ENCODE results near the gene MAML2. TPM values are rescaled to one million over a fixed set of nuclear protein-coding genes. Genes with fewer than 3 reads are reported as not detected.
A peak's percentile ranks its signal among the peaks of the same experiment; 100 is the strongest.

Gene MAML2
- total and polyA plus RNA-seq, 2 of the 13 experiments (the other 11 are each of a cell fraction or from before 2014, with no cell fraction given), result 2.3 to 25.9 TPM

- TF ChIP-seq FOSL2 (CRISPR knock-in tag; IDR thresholded peaks at IDR 0.05) (peak; percentile 50; the same call in 1 of the 2 replicates), ZGPAT (CRISPR knock-in tag; IDR thresholded peaks at IDR 0.05) (peak; percentile 78), ZNF331 (CRISPR knock-in tag; IDR thresholded peaks at IDR 0.05) (0 out of 2 replicates have a peak, but pooled peaks have one; percentile 32), TFDP2 (CRISPR knock-in tag; IDR thresholded peaks at IDR 0.05) (peak; percentile 48; the same call in 1 of the 2 replicates), ZNF878 (CRISPR knock-in tag; IDR thresholded peaks at IDR 0.05) (peak; percentile 70; the same call in 1 of the 2 replicates), STAG1 (CRISPR knock-in tag; IDR thresholded peaks at IDR 0.05) (peak; percentile 26; the same call in 1 of the 2 replicates), PHF21A (CRISPR knock-in tag; IDR thresholded peaks at IDR 0.05) (0 out of 2 replicates have a peak, but pooled peaks have one; percentile 38), ETV5 (CRISPR knock-in tag; IDR thresholded peaks at IDR 0.05; ENCODE audit: borderline replicate concordance) (peak; percentile 96), GFI1 (CRISPR knock-in tag; IDR thresholded peaks at IDR 0.05; ENCODE audit: borderline replicate concordance) (0 out of 2 replicates have a peak, but pooled peaks have one; percentile 21), KAT8 (CRISPR knock-in tag; IDR thresholded peaks at IDR 0.05) (peak; percentile 70; the same call in 1 of the 2 replicates), ZMYM4 (CRISPR knock-in tag; IDR thresholded peaks at IDR 0.05) (peak; percentile 86), TFE3 (CRISPR knock-in tag; IDR thresholded peaks at IDR 0.05) (peak; percentile 89), SRY (CRISPR knock-in tag; IDR thresholded peaks at IDR 0.05) (no peak), MEF2D (CRISPR knock-in tag; IDR thresholded peaks at IDR 0.05) (peak; percentile 71; the same call in 1 of the 2 replicates), LCORL (IDR thresholded peaks at IDR 0.05) (no peak), LCORL (CRISPR knock-in tag; IDR thresholded peaks at IDR 0.05) (0 out of 2 replicates have a peak, but pooled peaks have one; percentile 31), CEBPB (IDR thresholded peaks at IDR 0.05; ENCODE audit: borderline replicate concordance, low read depth, low read length) (peak; percentile 42; the same call in 1 of the 2 replicates), MXD4 (CRISPR knock-in tag; IDR thresholded peaks at IDR 0.05) (0 out of 2 replicates have a peak, but pooled peaks have one; percentile 39), EP300 (IDR thresholded peaks at IDR 0.05; ENCODE audit: low read depth in 2 of 2, low read length in 2 of 2) (peak in 1 of 2 experiments; percentile 79; a peak in 2 of 4 replicates), EP300 (CRISPR knock-in tag; IDR thresholded peaks at IDR 0.05; ENCODE audit: borderline replicate concordance) (peak; percentile 85; the same call in 1 of the 2 replicates), HMGXB3 (CRISPR knock-in tag; IDR thresholded peaks at IDR 0.05; ENCODE audit: borderline replicate concordance) (no peak), RCOR2 (CRISPR knock-in tag; IDR thresholded peaks at IDR 0.05) (peak; percentile 66; the same call in 1 of the 2 replicates), MXI1 (IDR thresholded peaks at IDR 0.05; ENCODE audit: borderline replicate concordance, low read depth, low read length) (no peak; the same call in 2 of the 3 replicates)
Measured at GRCh38 chr11:96145163-96145585, 197.8 kb downstream of the MAML2 start (continued).
